K562 (cell line): Measurements from ENCODE around the gene DARS1. TPM values are rescaled to one million over a fixed set of nuclear protein-coding genes. Genes with fewer than 3 reads are reported as not detected.
A peak's percentile ranks its signal among the peaks of the same experiment; 100 is the strongest.

Experiments
- CEBPZ ChIP-seq: fragments of 150-350 bp; IDR thresholded peaks from 2 replicates; pipeline ENCODE4 v1.6.1; 2014; ENCODE audit warnings: low read depth, mild to moderate bottlenecking, low read length, borderline replicate concordance
- E2F1 ChIP-seq: sonication (generic); formaldehyde crosslinking; IDR thresholded peaks from 2 replicates; pipeline ENCODE4 v1.8.1; 2023; ENCODE audit warnings: mild to moderate bottlenecking, missing genetic modification reagents, moderate library complexity
- E2F4 ChIP-seq: sonication (generic); formaldehyde crosslinking; IDR thresholded peaks from 2 replicates; pipeline ENCODE4 v1.8.0; 2022; ENCODE audit warnings: mild to moderate bottlenecking, low read depth, missing genetic modification reagents
- EP400 ChIP-seq: fragments of 450-650 bp; IDR thresholded peaks from 2 replicates; pipeline ENCODE4 v1.6.1; 2017; ENCODE audit warnings: antibody characterized with exemption, mild to moderate bottlenecking, moderate library complexity
- NCOA4 ChIP-seq: fragments of 450-650 bp; IDR thresholded peaks from 2 replicates; pipeline ENCODE4 v1.6.1; 2018; ENCODE audit warnings: mild to moderate bottlenecking; ENCODE audit not compliant: partially characterized antibody
- NONO ChIP-seq, 2 experiments: fragments of 200-400 bp in 1 of 2; fragments of 450-650 bp in 1 of 2; formaldehyde crosslinking in 1 of 2; IDR thresholded peaks; 2 replicates each; pipeline ENCODE4 v1.6.1; 2017; ENCODE audit warnings: low read depth in 2 of 2, mild to moderate bottlenecking in 2 of 2, moderate library complexity in 2 of 2, low read length in 1 of 2
- NR2C1 ChIP-seq, 2 experiments: fragments of 450-650 bp; IDR thresholded peaks; 2 replicates each; pipeline ENCODE4 v1.6.1; 2017; ENCODE audit warnings: mild to moderate bottlenecking in 2 of 2, antibody characterized with exemption in 1 of 2, inconsistent platforms in 1 of 2, missing compliant biosample characterization in 1 of 2, missing genetic modification characterization in 1 of 2
- TRIM28 ChIP-seq: fragments of 450-650 bp; IDR thresholded peaks from 2 replicates; pipeline ENCODE4 v1.6.1; 2017
- U2AF2 ChIP-seq: fragments of 200-400 bp; formaldehyde crosslinking; optimal IDR thresholded peaks from 2 replicates; pipeline ENCODE3; 2017; ENCODE audit warnings: low read depth, mild to moderate bottlenecking, low read length
- ZBTB40 ChIP-seq, 2 experiments: fragments of 450-650 bp in 1 of 2; sonication (generic) in 1 of 2; formaldehyde crosslinking in 1 of 2; IDR thresholded peaks; 2 replicates each; pipeline versions ENCODE4 v1.7.1 to v1.9.0; 2016 to 2022; ENCODE audit warnings: inconsistent platforms in 1 of 2, mild to moderate bottlenecking in 1 of 2, missing genetic modification reagents in 1 of 2
- polyA plus RNA-seq, 8 experiments: library from polyadenylated mRNA; depleted of rRNA in 4 of 8; stranded (reverse) in 5 of 8; unstranded in 3 of 8; fragments of >200 nt; fragmentation: Nextera tagmentation in 2 of 8; fragmentation: Illumina TruSeq in 1 of 8; extraction: Ambion mirVana in 2 of 8; extraction: Trizol in 1 of 8; gene quantifications; 2 replicates each; pipeline versions ENCODE4 v1.2.1 to v1.2.3, GENCODE V29; 2011 to 2014; ENCODE audit warnings: inconsistent platforms in 1 of 8, missing spikeins in 1 of 8
- total RNA-seq, 7 experiments: library from RNA; depleted of rRNA in 6 of 7; stranded (reverse); fragments of >200 nt in 6 of 7; fragmentation: Illumina TruSeq in 2 of 7; extraction: Trizol in 2 of 7; gene quantifications; 2 replicates each; pipeline versions ENCODE4 v1.2.1 to v1.2.3, GENCODE V29; 2011 to 2021; ENCODE audit warnings: low replicate concordance in 1 of 7

DARS1 gene
- total and polyA plus RNA-seq, 9 of the 15 experiments (the other 6 are each of a cell fraction or from before 2014, with no cell fraction given), result 91.5 to 239 (median 98.0) TPM

- TF ChIP-seq E2F1 (CRISPR knock-in tag) (peak; percentile 57; the same call in 1 of the 2 replicates), NR2C1 (IDR thresholded peaks at IDR 0.05) (peak; percentile 35; the same call in 1 of the 2 replicates), NR2C1 (tag; IDR thresholded peaks at IDR 0.05) (peak; percentile 57), E2F4 (no peak), CEBPZ (no peak), NCOA4 (no peak), NONO (IDR thresholded peaks at IDR 0.05; ENCODE audit: low read depth in 2 of 2, low read length in 1 of 2) (peak in 1 of 2 experiments; percentile 70; a peak in 1 of 4 replicates), EP400 (peak; percentile 99), U2AF2 (no peak), TRIM28 (0 out of 2 replicates have a peak, but pooled peaks have one; percentile 22), ZBTB40 (IDR thresholded peaks at IDR 0.05) (peak; percentile 85), ZBTB40 (CRISPR knock-in tag; IDR thresholded peaks at IDR 0.05) (no peak)
Measured at GRCh38 chr2:135985018-135985825, at the start of gene DARS1 (continued).
